H1 (cell line): ENCODE measurements around the gene NMRAL1. TPM values are rescaled to one million over a fixed set of nuclear protein-coding genes. Genes with fewer than 3 reads are reported as not detected.

Experiments used
- CTCF ChIA-PET: fragments of 300-600 bp; sonication (Branson Sonifier 250); formaldehyde crosslinking; loops from one replicate; lab custom pipeline; 2021; ENCODE audit not compliant: partially characterized antibody; lab: Charles Lee
- POLR2A ChIA-PET: fragments of 300-600 bp; sonication (Branson Sonifier 250); formaldehyde crosslinking; loops from one replicate; lab custom pipeline; 2021; ENCODE audit warnings: inconsistent platforms; ENCODE audit not compliant: partially characterized antibody; lab: Charles Lee
- DNase-seq, 2 experiments: peaks; one replicate each; pipeline versions ENCODE4 v3.0.0 to v3.0.0-alpha.2; 2010 to 2022; ENCODE audit warnings: low spot score in 2 of 2, low read depth in 1 of 2, mixed read lengths in 1 of 2
- FAIRE-seq: peaks from 2 replicates; lab custom pipeline; 2011; peaks lifted over from hg19 to GRCh38; lab: Jason Lieb, UNC
- H2AFZ ChIP-seq: 2 replicates; pipeline ENCODE4 v1.8.1; 2012; ENCODE audit warnings: low read length, inconsistent platforms
- H2AK5ac ChIP-seq: 2 replicates; pipeline ENCODE4 v1.6.1; 2013; ENCODE audit warnings: low read depth, low read length
- H2BK120ac ChIP-seq: replicated peaks from 2 replicates; pipeline ENCODE3; 2013; ENCODE audit warnings: low read depth, low read length, inconsistent platforms
- H2BK12ac ChIP-seq: 2 replicates; pipeline ENCODE4 v1.6.1; 2013; ENCODE audit warnings: low read depth, low read length
- H2BK15ac ChIP-seq: 2 replicates; pipeline ENCODE4 v1.6.1; 2013; ENCODE audit warnings: low read length
- H2BK20ac ChIP-seq: 2 replicates; pipeline ENCODE4 v1.6.1; 2013; ENCODE audit warnings: low read length
- H2BK5ac ChIP-seq: 2 replicates; pipeline ENCODE4 v1.6.1; 2013; ENCODE audit warnings: low read depth, low read length
- H3K14ac ChIP-seq: 2 replicates; pipeline ENCODE4 v1.6.1; 2013; ENCODE audit warnings: inconsistent platforms; ENCODE audit not compliant: insufficient read length
- H3K18ac ChIP-seq: 2 replicates; pipeline ENCODE4 v1.6.1; 2013; ENCODE audit warnings: low read length; ENCODE audit errors: extremely low read depth
- H3K23ac ChIP-seq: 2 replicates; pipeline ENCODE4 v1.6.1; 2013; ENCODE audit warnings: inconsistent platforms; ENCODE audit not compliant: insufficient read length
- H3K23me2 ChIP-seq: 2 replicates; pipeline ENCODE4 v1.6.1; 2013; ENCODE audit warnings: low read depth, low read length
- H3K27ac ChIP-seq: 2 replicates; pipeline ENCODE4 v1.6.1; 2011; ENCODE audit warnings: low read depth, low read length, inconsistent platforms
- H3K27me3 ChIP-seq, 4 experiments: replicated peaks in 1 of 4; 1 replicate in 1 of 4; 2 replicates in 3 of 4; pipeline versions ENCODE4 v1.6.1 to v1.8.1; 2011 to 2013; ENCODE audit warnings: low read length in 3 of 4, mild to moderate bottlenecking in 3 of 4, inconsistent platforms in 2 of 4, mixed read lengths in 2 of 4, moderate library complexity in 1 of 4; ENCODE audit not compliant: control insufficient read depth in 3 of 4, insufficient read depth in 3 of 4; ENCODE audit errors: extremely low read depth in 1 of 4
- H3K36me3 ChIP-seq, 4 experiments: 2 replicates each; pipeline versions ENCODE4 v1.6.1 to v1.8.1; 2011 to 2013; ENCODE audit warnings: mild to moderate bottlenecking in 4 of 4, low read length in 3 of 4, moderate library complexity in 2 of 4, control low read depth in 1 of 4, inconsistent platforms in 1 of 4; ENCODE audit not compliant: insufficient read depth in 4 of 4, control insufficient read depth in 2 of 4
- H3K4ac ChIP-seq: replicated peaks from 2 replicates; pipeline ENCODE3; 2013; ENCODE audit warnings: low read length, low read depth, mixed read lengths, inconsistent platforms; ENCODE audit not compliant: insufficient read length
- H3K4me1 ChIP-seq, 4 experiments: replicated peaks in 1 of 4; 1 replicate in 1 of 4; 2 replicates in 3 of 4; pipeline versions ENCODE4 v1.6.1 to v1.8.1; 2011 to 2013; ENCODE audit warnings: low read length in 3 of 4, inconsistent platforms in 2 of 4, mixed read lengths in 1 of 4; ENCODE audit not compliant: insufficient read depth in 4 of 4, control insufficient read depth in 3 of 4
- H3K4me2 ChIP-seq, 2 experiments: 2 replicates each; pipeline versions ENCODE4 v1.6.1 to v1.8.1; 2011 to 2013; ENCODE audit warnings: low read depth in 2 of 2, low read length in 2 of 2, control low read depth in 1 of 2, inconsistent platforms in 1 of 2, mild to moderate bottlenecking in 1 of 2; ENCODE audit not compliant: insufficient read depth in 1 of 2
- H3K4me3 ChIP-seq, 4 experiments: fragments of 200-600, 300-600 bp in 1 of 4; sonication (generic), shearing (Covaris generic), sonication (Bioruptor Twin) in 1 of 4; 2 replicates each; pipeline versions ENCODE4 v1.5.1 to v1.8.1; 2011 to 2016; ENCODE audit warnings: low read length in 4 of 4, low read depth in 3 of 4, control low read depth in 2 of 4, inconsistent platforms in 2 of 4, mild to moderate bottlenecking in 2 of 4, mixed read lengths in 1 of 4, moderate library complexity in 1 of 4; ENCODE audit not compliant: insufficient read depth in 2 of 4; ENCODE audit errors: extremely low read depth in 1 of 4
- H3K56ac ChIP-seq: replicated peaks from 2 replicates; pipeline ENCODE3; 2013; ENCODE audit warnings: low read depth, mild to moderate bottlenecking, mixed read lengths, low read length, inconsistent platforms; ENCODE audit not compliant: insufficient read length
- H3K79me1 ChIP-seq: 2 replicates; pipeline ENCODE4 v1.6.1; 2013; ENCODE audit warnings: low read depth, low read length, control low read depth
- H3K79me2 ChIP-seq, 2 experiments: 2 replicates each; pipeline versions ENCODE4 v1.6.1 to v1.8.1; 2012 to 2013; ENCODE audit warnings: low read length in 2 of 2, mild to moderate bottlenecking in 2 of 2, inconsistent platforms in 1 of 2; ENCODE audit not compliant: insufficient read depth in 2 of 2, control insufficient read depth in 1 of 2
- H3K9ac ChIP-seq, 4 experiments: replicated peaks in 1 of 4; 1 replicate in 1 of 4; 2 replicates in 3 of 4; pipeline versions ENCODE4 v1.6.1 to v1.8.1; 2011 to 2013; ENCODE audit warnings: low read depth in 3 of 4, low read length in 3 of 4, control low read depth in 2 of 4, mild to moderate bottlenecking in 2 of 4, moderate library complexity in 2 of 4, inconsistent platforms in 1 of 4; ENCODE audit errors: extremely low read depth in 1 of 4
- H3K9me3 ChIP-seq, 2 experiments: 2 replicates each; pipeline versions ENCODE4 v1.6.1 to v1.8.1; 2012 to 2013; ENCODE audit warnings: mild to moderate bottlenecking in 2 of 2, moderate library complexity in 2 of 2, control low read depth in 1 of 2, inconsistent platforms in 1 of 2, low read depth in 1 of 2, low read length in 1 of 2, mixed read lengths in 1 of 2; ENCODE audit not compliant: insufficient read depth in 2 of 2
- H4K20me1 ChIP-seq, 2 experiments: replicated peaks in 1 of 2; 2 replicates each; pipeline versions ENCODE3 to v1.8.1; 2011 to 2013; ENCODE audit warnings: inconsistent platforms in 2 of 2, low read length in 2 of 2, mild to moderate bottlenecking in 1 of 2; ENCODE audit not compliant: insufficient read depth in 2 of 2, control insufficient read depth in 1 of 2
- H4K5ac ChIP-seq: 2 replicates; pipeline ENCODE4 v1.6.1; 2013; ENCODE audit warnings: low read length, low read depth, mixed read lengths, inconsistent platforms; ENCODE audit not compliant: insufficient read length
- H4K8ac ChIP-seq: 2 replicates; pipeline ENCODE4 v1.8.0; 2013; ENCODE audit warnings: mild to moderate bottlenecking, moderate library complexity, low read length, inconsistent platforms; ENCODE audit not compliant: insufficient read depth; ENCODE audit errors: extremely low read depth
- H4K91ac ChIP-seq: replicated peaks from 2 replicates; pipeline ENCODE3; 2013; ENCODE audit warnings: low read length, mixed read lengths, inconsistent platforms; ENCODE audit not compliant: insufficient read length
- CEBPB ChIP-seq: IDR thresholded peaks from 2 replicates; pipeline ENCODE4 v1.6.1; 2012; ENCODE audit warnings: low read depth, low read length
- HDAC2 ChIP-seq, 2 experiments: fragments of 300-600 bp in 1 of 2; sonication (generic) in 1 of 2; IDR thresholded peaks; 2 replicates each; pipeline ENCODE4 v1.6.1; 2011 to 2012; ENCODE audit warnings: low read depth in 2 of 2, low read length in 2 of 2, mild to moderate bottlenecking in 2 of 2, moderate library complexity in 2 of 2, borderline replicate concordance in 1 of 2, inconsistent platforms in 1 of 2
- HDAC6 ChIP-seq: IDR thresholded peaks from one replicate; pipeline ENCODE4 v1.7.1; 2012; ENCODE audit warnings: low read depth, mild to moderate bottlenecking, inconsistent platforms, low read length, moderate library complexity
- RFX5 ChIP-seq: IDR thresholded peaks from 2 replicates; pipeline ENCODE4 v1.6.1; 2011; ENCODE audit warnings: low read depth, low read length, improper control_type of control experiment, borderline replicate concordance
- WGBS, 2 experiments: shearing (Covaris generic) in 1 of 2; methylation state at CpG; one replicate each; pipeline versions ENCODE4 v1.1.6 to v1.1.7; 2013 to 2015; ENCODE audit warnings: low lambda C conversion rate in 2 of 2, mixed read lengths in 2 of 2, inconsistent platforms in 1 of 2, low coverage in 1 of 2, missing lambda C conversion rate in 1 of 2; ENCODE audit not compliant: insufficient replicate concordance in 2 of 2, insufficient coverage in 1 of 2, insufficient read length in 1 of 2; ENCODE audit errors: extremely low coverage in 1 of 2, missing lambda C conversion rate in 1 of 2; 5-methylcytosine and 5-hydroxymethylcytosine counted together
- polyA plus RNA-seq, 7 experiments: library from polyadenylated mRNA; depleted of rRNA in 3 of 7; stranded (reverse) in 5 of 7; unstranded in 2 of 7; fragments of >200 nt in 5 of 7; fragments of 200-250 nt in 2 of 7; gene quantifications; 1 replicate in 5 of 7; 2 replicates in 1 of 7; 4 replicates in 1 of 7; pipeline versions ENCODE4 v1.2.1 to v1.2.3, GENCODE V29; 2011 to 2013; ENCODE audit warnings: missing spikeins in 2 of 7, mixed read lengths in 2 of 7
- total RNA-seq: library from RNA; stranded (reverse); fragmentation: NEBNext Ultra II Directional; extraction: Animal tissue kit (Norgen Biotek cat#: 25700); gene quantifications from 2 replicates; pipeline ENCODE4 v1.2.1, GENCODE V29; 2021

NMRAL1 gene
- total and polyA plus RNA-seq, 2 of the 8 experiments (the other 6 are each of a cell fraction or from before 2014, with no cell fraction given): 66.8 to 143 TPM

DNA sequence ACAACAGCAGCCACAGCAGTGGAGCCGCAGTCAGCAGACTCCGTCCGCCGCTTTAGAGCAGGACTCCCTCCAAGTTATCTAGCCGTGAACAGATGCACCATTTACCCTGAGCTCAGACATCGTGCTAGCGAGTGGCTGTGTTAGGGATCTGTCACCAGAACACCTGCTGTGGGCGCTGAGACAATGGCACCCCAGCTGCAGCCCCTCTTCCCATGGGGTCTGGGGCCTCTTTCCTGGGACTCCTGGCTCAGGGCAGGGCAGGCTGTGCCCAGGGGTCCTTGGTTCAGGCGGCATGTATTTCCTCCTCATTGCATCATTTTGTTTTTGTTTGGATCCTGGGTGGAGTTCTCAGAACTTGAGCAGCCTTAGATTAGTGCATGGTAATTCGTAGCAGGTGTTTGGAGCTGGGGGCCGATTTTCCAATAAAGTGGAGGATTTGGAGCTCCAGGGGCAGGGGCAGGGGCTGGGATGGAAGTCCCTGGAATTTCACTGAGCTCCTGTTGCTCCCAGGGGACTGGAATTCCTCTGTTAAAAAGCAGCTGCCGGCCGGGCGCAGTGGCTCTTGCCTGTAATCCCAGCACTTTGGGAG lies 23.4 kb downstream of the NMRAL1 start:
- Histone ChIP-seq H3K4ac (no peak overlapping the region), H3K79me2 (no peaks in the 10 kb centered on the region), H2BK5ac (peak overlapping the region; percentile 66; the same call in 1 of the 2 replicates), H2AFZ (no peak overlapping the region), H3K4me3 (no peak overlapping the region), H4K5ac (no peak overlapping the region), H3K14ac (no peak overlapping the region), H3K9me3 (no peaks in the 10 kb centered on the region), H3K27me3 (no peaks in the 10 kb centered on the region), H3K23me2 (no peaks in the 10 kb centered on the region), H3K23ac (no peak overlapping the region), H3K18ac (no peak overlapping the region), H4K20me1 (peaks cover 5 to 11% of the 10 kb centered on the region in 2 experiments), H3K36me3 (peaks cover 20 to 63% (median 33%) of the 10 kb centered on the region in 4 experiments), H2BK15ac (no peak overlapping the region), H3K9ac (no peak overlapping the region), H2AK5ac (no peak overlapping the region), H3K79me1 (no peaks in the 10 kb centered on the region; the same call in 1 of the 2 replicates), H3K4me1 (no peaks in the 10 kb centered on the region), H3K4me2 (no peak overlapping the region), H3K56ac (no peak overlapping the region), H2BK20ac (no peak overlapping the region), H3K27ac (no peak overlapping the region; the same call in 1 of the 2 replicates), H4K8ac (no peak overlapping the region), H2BK12ac (peak overlapping the region; percentile 55; the same call in 1 of the 2 replicates), H4K91ac (no peak overlapping the region), H2BK120ac (no peak overlapping the region)
- 96% methylated on average over 14 of the region's 14 CpGs; no CpG with 5 or more reads in 1 of the 2 experiments for WGBS, 2 experiments
- DNase-seq (no peak), FAIRE-seq (no peak)
- CTCF ChIA-PET: interaction anchor here (0.6 to 0.9 kb wide), 3 partner anchors 8 to 92 kb away, joined by 3 read pairs; no protein-coding TSS in a partner anchor
- POLR2A ChIA-PET: interaction anchor here (0.8 to 21.6 kb wide), 6 partner anchors 10 to 58 kb away, joined by 3 to 257 read pairs (median 4); partner anchors contain the start of genes DNAJA3, HMOX2 and NMRAL1
- TF ChIP-seq HDAC6 (no peak), HDAC2 (IDR thresholded peaks at IDR 0.05; ENCODE audit: borderline replicate concordance in 1 of 2, low read depth in 2 of 2, low read length in 2 of 2) (no peak), CEBPB (no peak), RFX5 (no peak)
